Spleen (tissue), 11 donors: Measurements from ENCODE around the gene TTC28. TPM values are rescaled to one million over a fixed set of nuclear protein-coding genes. Genes with fewer than 3 reads are reported as not detected.

Source experiments
- DNase-seq: peaks from one replicate; pipeline ENCODE4 v3.0.0-alpha.2; 2020
- H3K27ac ChIP-seq, 8 donors: fragments of 200-600 bp; sonication (generic) in 7 of 8; 1 replicate in 4 of 8; 2 replicates in 4 of 8; pipeline versions ENCODE4 v1.5.0 to v1.8.0; 2016 to 2021; ENCODE audit warnings: inconsistent platforms in 4 of 8, mild to moderate bottlenecking in 4 of 8, moderate library complexity in 1 of 8
- H3K27me3 ChIP-seq, 7 donors: fragments of 200-600 bp; sonication (generic) in 6 of 7; replicated peaks in 1 of 7; 1 replicate in 4 of 7; 2 replicates in 3 of 7; pipeline versions ENCODE4 v1.5.0 to v1.8.0; 2016 to 2021; ENCODE audit warnings: inconsistent platforms in 3 of 7, mild to moderate bottlenecking in 1 of 7
- H3K36me3 ChIP-seq, 6 donors: fragments of 200-600 bp; sonication (generic) in 5 of 6; 1 replicate in 4 of 6; 2 replicates in 2 of 6; pipeline versions ENCODE4 v1.5.0 to v1.8.0; 2016 to 2021; ENCODE audit warnings: inconsistent platforms in 2 of 6
- H3K4me1 ChIP-seq, 6 donors: fragments of 200-600 bp; sonication (generic) in 5 of 6; 1 replicate in 3 of 6; 2 replicates in 3 of 6; pipeline versions ENCODE4 v1.5.0 to v1.8.0; 2016 to 2021; ENCODE audit warnings: inconsistent platforms in 3 of 6
- H3K4me3 ChIP-seq, 8 donors: fragments of 200-600 bp; sonication (generic) in 7 of 8; 1 replicate in 4 of 8; 2 replicates in 4 of 8; pipeline versions ENCODE4 v1.5.0 to v1.8.0; 2016 to 2021; ENCODE audit warnings: inconsistent platforms in 4 of 8, mild to moderate bottlenecking in 4 of 8, moderate library complexity in 2 of 8
- H3K9me3 ChIP-seq, 8 donors: fragments of 200-600 bp; sonication (generic) in 7 of 8; 1 replicate in 4 of 8; 2 replicates in 4 of 8; pipeline versions ENCODE4 v1.5.0 to v1.8.0; 2016 to 2021; ENCODE audit warnings: inconsistent platforms in 4 of 8
- POLR2A ChIP-seq, 3 donors: fragments of 450-650 bp; IDR thresholded peaks; one replicate each; pipeline ENCODE4 v1.5.1; 2017; ENCODE audit warnings: antibody characterized with exemption in 3 of 3, mild to moderate bottlenecking in 1 of 3
- POLR2AphosphoS5 ChIP-seq, 3 donors: sonication (generic); formaldehyde crosslinking; IDR thresholded peaks; one replicate each; pipeline ENCODE4 v1.5.1; 2017; ENCODE audit warnings: antibody characterized with exemption in 3 of 3
- whole genome bisulfite sequencing, 5 donors: extraction: QIAGEN DNeasy Blood & Tissue Kit in 3 of 5; methylation state at CpG; one replicate each; pipeline versions ENCODE4 v1.1.5 to v1.1.7; 2013 to 2018; 5-methylcytosine and 5-hydroxymethylcytosine counted together
- intact Hi-C: fragments of 100-400 bp; cut with DNase I; formaldehyde crosslinking; loops from one replicate; pipeline ENCODE4 v1.15.0; 2023; ENCODE audit warnings: low total_unique reads
- polyA plus RNA-seq, 3 donors: library from polyadenylated mRNA; stranded (reverse); fragments of 200-250 nt; gene quantifications; one replicate each; pipeline ENCODE4 v1.2.1, GENCODE V29; 2013
- total RNA-seq, 7 donors: library from RNA; depleted of rRNA in 3 of 7; stranded (reverse); fragments of >200 nt in 3 of 7; fragmentation: NEBNext Ultra II Directional in 4 of 7; extraction: Animal tissue kit (Norgen Biotek cat#: 25700) in 4 of 7; gene quantifications; one replicate each; pipeline versions ENCODE4 v1.1.0 to v1.2.1, GENCODE V29; 2016 to 2021
- TF ChIP-seq, protein P1 (sequence below), 11 experiments: fragments of 200-600 bp in 7 of 11; fragments of 450-650 bp in 4 of 11; sonication (generic) in 4 of 11; IDR thresholded peaks in 8 of 11; conservative IDR thresholded peaks in 3 of 11; 1 replicate in 7 of 11; 2 replicates in 4 of 11; pipeline versions ENCODE4 v1.4.0 to v1.8.0; 2016 to 2021; ENCODE audit warnings: antibody characterized with exemption in 11 of 11, inconsistent platforms in 4 of 11, mild to moderate bottlenecking in 1 of 11
- donor health status: healthy with polysubstance abuse.
- donor health status: DM: no; HTN: no; CAD: no; lungs with moderate emphysema.
- donor health status: DM: no; HTN: no; CAD: no.
- donor health status: Bipolar disorder and iron deficiency.
- donor health status: healthy.
- donor health status: DM: no; HTN: no; CAD: no.
- donor health status: DM: yes; HTN: yes; CAD: no.

TTC28 gene
- total and polyA plus RNA-seq, 10 donors = 0.62 to 69.0 (median 33.5) TPM

DNA sequence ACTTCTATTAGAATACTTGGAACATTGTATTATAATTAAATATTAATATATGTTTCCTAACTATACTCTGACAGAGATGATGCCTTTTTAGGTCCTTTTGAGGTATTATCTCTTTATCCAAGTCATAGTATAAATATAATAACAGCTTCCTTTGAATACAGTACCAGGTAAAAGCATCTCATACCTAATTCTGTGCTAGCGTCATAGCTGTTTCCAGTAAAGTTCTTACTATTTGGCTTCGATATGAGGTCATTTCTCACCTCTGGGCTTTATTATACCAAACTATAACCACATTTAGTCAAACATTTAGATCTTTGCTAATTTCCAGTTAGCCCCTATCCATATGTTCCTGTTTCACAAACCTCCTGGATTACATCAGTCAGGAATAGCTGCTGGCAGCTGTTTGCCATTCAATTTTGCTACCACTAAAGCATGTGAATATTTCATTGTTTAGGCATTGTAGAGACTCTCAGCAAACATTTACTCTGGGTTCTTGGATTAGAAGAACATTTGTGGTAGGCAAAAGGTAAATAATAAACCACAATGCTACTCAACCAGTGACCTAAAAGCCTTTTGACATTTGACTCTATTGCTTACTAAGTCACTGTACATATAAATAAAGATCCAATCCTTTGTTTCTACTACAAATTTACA lies 255.1 kb downstream of the TTC28 start:
- H3K27me3 ChIP-seq = no peaks in the 10 kb centered on the region
- no peak overlapping the region for H3K27ac ChIP-seq
- H3K36me3 ChIP-seq = no peaks in the 10 kb centered on the region
- 77 to 93% (median 89%) methylated on average over 2 of the region's 2 CpGs for WGBS, 5 donors
- H3K4me1 ChIP-seq = peaks cover 0 to 14% (median 2%) of the 10 kb centered on the region in 6 donors
- no peaks in the 10 kb centered on the region for H3K9me3 ChIP-seq
- H3K4me3 ChIP-seq = no peak overlapping the region
- TF ChIP-seq, protein P1, sequence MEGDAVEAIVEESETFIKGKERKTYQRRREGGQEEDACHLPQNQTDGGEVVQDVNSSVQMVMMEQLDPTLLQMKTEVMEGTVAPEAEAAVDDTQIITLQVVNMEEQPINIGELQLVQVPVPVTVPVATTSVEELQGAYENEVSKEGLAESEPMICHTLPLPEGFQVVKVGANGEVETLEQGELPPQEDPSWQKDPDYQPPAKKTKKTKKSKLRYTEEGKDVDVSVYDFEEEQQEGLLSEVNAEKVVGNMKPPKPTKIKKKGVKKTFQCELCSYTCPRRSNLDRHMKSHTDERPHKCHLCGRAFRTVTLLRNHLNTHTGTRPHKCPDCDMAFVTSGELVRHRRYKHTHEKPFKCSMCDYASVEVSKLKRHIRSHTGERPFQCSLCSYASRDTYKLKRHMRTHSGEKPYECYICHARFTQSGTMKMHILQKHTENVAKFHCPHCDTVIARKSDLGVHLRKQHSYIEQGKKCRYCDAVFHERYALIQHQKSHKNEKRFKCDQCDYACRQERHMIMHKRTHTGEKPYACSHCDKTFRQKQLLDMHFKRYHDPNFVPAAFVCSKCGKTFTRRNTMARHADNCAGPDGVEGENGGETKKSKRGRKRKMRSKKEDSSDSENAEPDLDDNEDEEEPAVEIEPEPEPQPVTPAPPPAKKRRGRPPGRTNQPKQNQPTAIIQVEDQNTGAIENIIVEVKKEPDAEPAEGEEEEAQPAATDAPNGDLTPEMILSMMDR (IDR thresholded peaks at IDR 0.05 in 8 of 11, conservative IDR thresholded peaks at IDR 0.05 in 3 of 11) = no peak
- no peak for TF ChIP-seq POLR2A (IDR thresholded peaks at IDR 0.05)
- TF ChIP-seq POLR2AphosphoS5 (IDR thresholded peaks at IDR 0.05) = no peak
- no peak for DNase-seq
- intact Hi-C loops = no loop called here

DNA sequence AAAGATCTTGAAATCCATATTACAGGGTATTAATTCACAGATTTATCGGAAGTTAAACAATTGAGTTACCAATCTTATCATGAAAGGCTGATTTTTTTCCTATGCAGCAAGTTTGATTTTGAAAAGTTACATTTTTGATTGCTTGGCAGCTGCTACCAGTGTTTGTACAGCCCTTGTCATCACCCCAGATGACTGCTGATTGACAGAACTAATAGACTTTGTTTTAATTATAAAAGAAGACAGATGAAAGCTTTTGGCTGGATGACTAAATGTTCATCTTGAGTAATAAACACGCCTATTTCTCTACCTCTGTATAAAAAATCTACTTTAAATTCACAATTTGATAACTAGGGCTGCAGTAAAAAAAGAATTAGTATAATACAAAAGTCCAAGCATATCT lies 259.7 kb downstream of the TTC28 start:
- intact Hi-C loops = no loop called here
- Histone ChIP-seq H3K4me3 (no peak overlapping the region), H3K27me3 (no peaks in the 10 kb centered on the region), H3K36me3 (no peaks in the 10 kb centered on the region), H3K9me3 (no peaks in the 10 kb centered on the region), H3K4me1 (peaks cover 0 to 7% (median 2%) of the 10 kb centered on the region in 6 donors), H3K27ac (no peak overlapping the region)
- WGBS, 5 donors = 79 to 92% (median 86%) methylated on average over 2 of the region's 2 CpGs
- DNase-seq = no peak
- no peak for TF ChIP-seq POLR2AphosphoS5 (IDR thresholded peaks at IDR 0.05)
- TF ChIP-seq, protein P1 (IDR thresholded peaks at IDR 0.05 in 8 of 11, conservative IDR thresholded peaks at IDR 0.05 in 3 of 11) = no peak
- no peak for TF ChIP-seq POLR2A (IDR thresholded peaks at IDR 0.05)

DNA sequence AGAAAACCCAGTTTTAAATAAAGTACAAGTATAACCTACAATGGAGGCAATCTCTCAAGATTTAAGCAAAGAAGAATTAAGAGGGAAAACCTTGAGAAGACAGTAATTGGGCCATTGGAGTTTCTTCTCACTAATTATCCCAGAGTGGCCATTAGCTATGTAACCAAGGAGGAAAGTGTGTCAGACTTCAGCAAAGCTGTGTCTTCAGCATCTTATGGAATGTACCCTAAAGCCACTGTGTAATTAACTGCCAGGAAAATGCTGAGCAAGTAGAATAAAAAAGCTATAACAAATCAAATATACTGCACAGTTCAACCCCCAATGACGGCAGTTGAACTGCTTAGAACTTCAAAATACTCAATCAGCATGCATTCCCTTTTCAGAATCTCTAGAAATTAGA lies 261.6 kb downstream of the TTC28 start:
- WGBS, 5 donors = 83 to 98% (median 88%) methylated on average over 1 of the region's 1 CpG
- H3K27me3 ChIP-seq = no peaks in the 10 kb centered on the region
- intact Hi-C loops = no loop called here
- TF ChIP-seq POLR2A (IDR thresholded peaks at IDR 0.05) = no peak
- no peaks in the 10 kb centered on the region for H3K36me3 ChIP-seq
- DNase-seq = no peak
- H3K27ac ChIP-seq = no peak overlapping the region
- peaks cover 0 to 9% (median 2%) of the 10 kb centered on the region in 6 donors for H3K4me1 ChIP-seq
- no peaks in the 10 kb centered on the region for H3K9me3 ChIP-seq
- no peak overlapping the region for H3K4me3 ChIP-seq

DNA sequence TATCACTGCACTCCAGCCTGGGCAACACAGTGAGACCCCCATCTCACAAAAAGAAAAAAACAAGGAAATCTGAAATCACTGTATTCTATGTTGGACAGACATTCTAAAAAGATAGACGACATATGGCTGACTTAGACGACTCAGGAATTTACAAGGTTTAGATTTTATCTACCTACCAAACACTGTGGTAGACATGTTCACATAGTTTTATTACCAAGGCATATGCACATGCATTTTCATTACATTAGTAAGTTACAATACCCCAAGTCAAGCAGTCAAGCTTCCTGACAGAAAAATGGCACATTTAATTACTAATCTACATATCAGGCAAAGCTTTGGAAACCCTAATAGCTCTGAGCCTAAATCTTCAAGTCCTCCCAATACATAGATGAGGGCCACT lies 262.2 kb downstream of the TTC28 start:
- Histone ChIP-seq H3K36me3 (no peaks in the 10 kb centered on the region), H3K9me3 (no peaks in the 10 kb centered on the region), H3K4me3 (no peak overlapping the region), H3K4me1 (peaks cover 0 to 9% (median 2%) of the 10 kb centered on the region in 6 donors), H3K27ac (no peak overlapping the region), H3K27me3 (no peaks in the 10 kb centered on the region)
- WGBS, 5 donors = 78 to 94% (median 92%) methylated on average over 2 of the region's 2 CpGs
- intact Hi-C loops = no loop called here
- no peak for TF ChIP-seq POLR2AphosphoS5 (IDR thresholded peaks at IDR 0.05)
- no peak for TF ChIP-seq POLR2A (IDR thresholded peaks at IDR 0.05)
- TF ChIP-seq, protein P1 (IDR thresholded peaks at IDR 0.05 in 8 of 11, conservative IDR thresholded peaks at IDR 0.05 in 3 of 11) = no peak
- DNase-seq = no peak
